GM19099 (cell line): Measurements from ENCODE around the gene FKBP10.

Experiments
- POLR2A ChIP-seq: IDR thresholded peaks from 3 replicates; pipeline ENCODE4 v1.6.1; 2011; ENCODE audit warnings: low read depth; ENCODE audit not compliant: insufficient read length; ENCODE audit errors: extremely low read depth

The FKBP10 gene

GRCh38 chr17:41837761-41838538 is 25.1 kb downstream of the FKBP10 start, which contains the start of gene KLHL10:
Gene KLHL10, plus strand, starts transcription at chr17:41837825. Its CDS starts 108 bp downstream, at chr17:41837933.
- TF ChIP-seq POLR2A = no peak

DNA sequence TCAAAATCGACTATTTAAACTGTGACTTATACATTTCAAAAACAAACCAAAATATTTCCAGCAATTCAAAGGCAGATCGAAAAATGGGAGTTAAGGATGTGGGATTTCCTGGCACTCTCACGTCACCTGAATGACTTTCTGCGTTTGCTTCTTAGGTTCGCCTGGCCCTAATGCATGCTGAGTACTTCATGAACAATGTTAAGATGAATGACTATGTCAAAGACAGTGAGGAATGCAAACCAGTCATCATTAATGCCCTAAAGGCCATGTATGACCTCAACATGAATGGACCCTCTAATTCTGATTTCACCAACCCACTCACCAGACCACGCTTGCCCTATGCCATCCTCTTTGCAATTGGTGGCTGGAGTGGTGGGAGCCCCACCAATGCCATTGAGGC is 32.2 kb downstream of the FKBP10 start:
- TF ChIP-seq POLR2A = no peak

GRCh38 chr17:41848788-41849187 is 36.0 kb downstream of the FKBP10 start:
- TF ChIP-seq POLR2A = no peak

DNA sequence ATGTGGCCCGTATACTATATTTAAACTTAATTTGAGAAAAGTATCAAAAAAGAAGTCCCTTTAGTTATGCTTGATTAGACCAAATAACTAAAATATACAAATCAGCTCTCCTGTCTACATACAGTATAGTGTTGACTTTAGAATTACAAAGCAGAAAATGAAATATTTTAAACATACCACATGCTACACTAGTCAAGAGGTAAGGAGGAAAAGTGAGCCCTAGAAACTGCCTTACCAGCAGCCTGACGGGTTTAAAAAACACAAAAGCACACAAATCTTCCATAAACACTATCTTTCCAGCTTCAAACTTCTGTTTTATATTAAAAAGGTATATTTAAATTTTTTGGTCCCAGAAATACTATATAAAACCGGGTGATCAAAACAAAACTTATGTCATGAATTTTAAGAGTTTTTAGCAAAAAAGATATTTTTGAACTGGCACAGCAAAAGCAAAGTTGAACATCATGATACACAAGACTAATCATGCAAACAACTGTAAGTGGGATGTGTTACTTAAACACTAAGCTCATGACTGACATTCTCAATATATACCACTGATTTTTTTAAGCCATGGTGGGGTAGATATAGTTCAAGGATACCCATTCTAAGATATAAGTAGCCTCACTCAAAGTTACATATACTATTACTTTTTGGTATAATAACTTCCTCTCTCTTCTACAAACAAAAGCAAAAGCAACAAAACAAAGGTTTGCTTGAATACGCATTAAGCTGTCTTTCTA is 36.6 kb downstream of the FKBP10 start:
- no peak for TF ChIP-seq POLR2A

- no peak for TF ChIP-seq POLR2A
Measured at GRCh38 chr17:41860254-41860931, 47.6 kb downstream of the FKBP10 start.

DNA sequence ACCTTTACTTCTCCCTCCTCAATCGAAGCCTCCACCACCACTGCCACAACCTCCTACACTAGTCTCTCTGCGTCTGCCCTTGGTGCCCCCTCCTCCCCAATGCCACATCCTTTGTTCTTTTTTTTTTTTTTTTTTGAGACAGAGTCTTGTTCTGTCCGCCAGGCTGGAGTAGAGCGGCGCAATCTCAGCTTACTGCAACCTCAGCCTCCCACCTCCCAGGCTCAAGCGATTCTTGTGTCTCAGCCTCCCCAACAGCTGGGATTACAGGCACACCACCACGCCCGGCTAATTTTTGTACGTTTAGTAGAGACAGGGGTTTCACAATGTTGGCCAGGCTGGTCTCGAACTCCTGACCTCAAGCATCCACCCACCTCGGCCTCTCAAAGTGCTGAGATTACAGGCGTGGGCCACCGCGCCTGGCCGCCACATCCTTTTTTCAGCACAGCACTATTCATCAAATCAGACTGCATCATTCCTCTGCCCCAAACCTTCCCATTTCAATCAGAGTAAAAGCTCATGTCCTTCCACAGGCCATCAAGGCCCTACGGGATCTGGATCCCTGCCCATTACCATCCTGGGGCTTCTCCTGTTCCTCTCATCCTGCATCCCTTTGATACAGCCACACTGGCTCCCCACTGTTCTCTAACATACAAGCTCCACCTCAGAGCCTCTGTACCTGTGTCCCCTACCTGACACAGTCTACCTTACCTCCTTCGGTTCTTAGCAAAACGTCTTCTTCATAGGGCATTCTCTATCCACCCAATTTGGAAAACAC is 50.5 kb downstream of the FKBP10 start:
- TF ChIP-seq POLR2A = no peak

GRCh38 chr17:41864498-41864835 is 51.7 kb downstream of the FKBP10 start:
- no peak for TF ChIP-seq POLR2A

DNA sequence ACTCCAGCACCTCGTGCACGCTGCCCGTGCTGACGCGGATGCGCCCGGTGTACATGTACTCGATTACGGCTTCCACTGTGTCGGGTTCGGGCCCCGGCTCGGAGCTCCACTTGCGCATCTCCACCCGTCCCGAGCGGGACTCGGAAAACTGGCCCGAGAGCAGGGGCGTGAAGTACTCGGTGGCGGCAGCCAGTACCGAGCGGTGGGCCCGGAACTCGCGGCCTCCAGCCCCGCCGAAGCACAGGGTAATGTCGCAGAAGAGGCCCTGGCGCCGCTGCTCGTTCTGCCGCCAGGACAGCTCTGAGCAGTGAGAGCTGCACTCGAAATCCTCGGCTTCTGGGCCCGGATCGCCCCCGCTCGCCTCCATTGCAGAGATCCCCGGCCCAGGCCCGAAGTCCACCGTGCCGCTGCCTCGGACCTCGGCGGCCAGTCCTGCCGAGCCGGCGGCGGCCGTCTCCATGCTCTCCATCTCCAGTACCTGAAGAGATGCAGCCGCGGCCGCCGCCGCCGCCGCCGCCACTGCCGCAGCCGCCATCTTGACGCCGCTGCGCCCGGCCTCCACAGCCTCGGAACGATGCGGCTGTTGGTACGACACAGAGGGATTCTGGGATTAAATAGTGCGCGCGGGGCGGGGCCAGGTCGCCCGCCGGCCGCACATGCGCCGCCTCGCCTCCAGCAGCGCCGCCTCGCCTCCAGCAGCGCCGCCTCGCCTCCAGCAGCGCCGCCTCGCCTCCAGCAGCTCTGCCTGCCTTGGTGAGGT is 52.2 kb downstream of the FKBP10 start, which contains the start of gene KLHL11:
Gene KLHL11 (minus strand): TSS at position 588 of the 760 bp plus-strand sequence. CDS start 53 bp downstream, at position 535.
- TF ChIP-seq POLR2A = peak; percentile 95

- TF ChIP-seq POLR2A = no peak
Measured at GRCh38 chr17:41865596-41865893, 52.7 kb downstream of the FKBP10 start.

GRCh38 chr17:41868568-41868967 is 55.8 kb downstream of the FKBP10 start:
- no peak for TF ChIP-seq POLR2A

GRCh38 chr17:41869426-41869825 is 56.6 kb downstream of the FKBP10 start:
- no peak for TF ChIP-seq POLR2A

- TF ChIP-seq POLR2A = no peak
Measured at GRCh38 chr17:41870097-41870496, 57.3 kb downstream of the FKBP10 start.

DNA sequence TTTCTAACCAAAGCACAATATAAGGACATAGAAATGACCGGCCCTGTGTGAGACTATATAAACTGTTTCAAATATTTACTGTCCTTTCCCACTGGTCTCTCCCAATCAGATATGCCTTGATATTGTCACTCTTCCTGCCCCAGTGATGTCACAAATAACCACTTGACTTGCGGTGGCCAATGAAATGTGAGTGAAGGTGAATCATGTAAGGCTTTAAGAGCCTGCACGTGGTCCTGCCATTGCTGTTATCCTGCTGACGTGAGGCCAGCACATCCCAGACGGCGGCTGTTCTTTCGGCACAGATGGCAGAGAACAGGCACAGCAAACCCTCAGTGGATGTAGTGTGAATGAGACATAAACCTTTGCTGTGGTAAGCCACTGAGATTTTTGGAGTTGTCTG is 57.8 kb downstream of the FKBP10 start:
- no peak for TF ChIP-seq POLR2A

DNA sequence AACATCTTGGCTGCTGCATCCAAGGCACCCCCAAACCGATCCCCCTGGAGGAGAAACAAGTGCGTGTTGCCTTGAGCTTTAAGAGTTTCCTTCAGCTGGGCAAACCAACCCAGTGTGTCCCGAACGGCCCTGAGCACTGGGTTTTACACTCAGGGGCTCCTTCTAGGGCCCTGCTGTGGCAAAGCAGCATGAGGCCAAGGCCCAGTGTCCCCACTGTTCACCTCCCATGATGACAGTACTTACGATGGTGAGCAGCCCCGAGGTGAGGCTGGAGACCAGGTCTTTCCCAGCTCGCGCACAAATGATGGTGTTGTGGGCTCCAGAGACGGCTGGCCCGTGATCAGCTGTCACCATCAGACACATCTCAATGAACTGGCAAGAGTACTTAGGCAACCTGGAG is 59.0 kb downstream of the FKBP10 start:
- no peak for TF ChIP-seq POLR2A
